H1 (cell line): ENCODE measurements around the gene MATN4.

Experiments
- BCL11A ChIP-seq, 2 experiments: IDR thresholded peaks; one replicate each; pipeline ENCODE4 v1.6.1; 2011; ENCODE audit warnings: low read depth in 2 of 2, low read length in 2 of 2, mild to moderate bottlenecking in 2 of 2
- CHD2 ChIP-seq: IDR thresholded peaks from 2 replicates; pipeline ENCODE4 v1.6.1; 2012; ENCODE audit warnings: low read length, improper control_type of control experiment
- CTCF ChIP-seq, 3 experiments: IDR thresholded peaks; 1 replicate in 2 of 3; 2 replicates in 1 of 3; pipeline versions ENCODE4 v1.5.1 to v1.6.1; 2011; ENCODE audit warnings: low read length in 3 of 3, mild to moderate bottlenecking in 3 of 3, inconsistent platforms in 2 of 3, low read depth in 1 of 3, moderate library complexity in 1 of 3; ENCODE audit not compliant: insufficient read depth in 1 of 3; ENCODE audit errors: control extremely low read depth in 1 of 3
- EP300 ChIP-seq, 2 experiments: IDR thresholded peaks; 1 replicate in 1 of 2; 2 replicates in 1 of 2; pipeline ENCODE4 v1.6.1; 2011 to 2012; ENCODE audit warnings: low read depth in 2 of 2, low read length in 2 of 2, mild to moderate bottlenecking in 2 of 2, borderline replicate concordance in 1 of 2, inconsistent platforms in 1 of 2, moderate library complexity in 1 of 2
- KDM1A ChIP-seq: fragments of 200-600, 300-600 bp; sonication (generic); IDR thresholded peaks from 2 replicates; pipeline ENCODE4 v1.7.1; 2016; ENCODE audit warnings: mild to moderate bottlenecking, low read length, borderline replicate concordance
- PHF8 ChIP-seq: fragments of 200-600 bp; sonication (generic); conservative IDR thresholded peaks from 2 replicates; pipeline ENCODE4 v1.7.1; 2012; ENCODE audit warnings: low read depth, mild to moderate bottlenecking, inconsistent platforms, low read length, moderate library complexity
- POLR2A ChIP-seq, 2 experiments: IDR thresholded peaks; 1 replicate in 1 of 2; 2 replicates in 1 of 2; pipeline ENCODE4 v1.6.1; 2011; ENCODE audit warnings: low read depth in 2 of 2, low read length in 2 of 2, mild to moderate bottlenecking in 2 of 2; ENCODE audit errors: control extremely low read depth in 1 of 2
- POLR2AphosphoS5 ChIP-seq: IDR thresholded peaks from 2 replicates; pipeline ENCODE4 v1.6.1; 2011; ENCODE audit warnings: low read depth, low read length
- TEAD4 ChIP-seq: IDR thresholded peaks from 2 replicates; pipeline ENCODE4 v1.6.1; 2012; ENCODE audit warnings: low read depth, low read length, inconsistent platforms, mixed read lengths
- TF ChIP-seq, protein P1 (sequence below): IDR thresholded peaks from 2 replicates; pipeline ENCODE4 v1.6.1; 2012; ENCODE audit warnings: low read length, inconsistent platforms

DNA sequence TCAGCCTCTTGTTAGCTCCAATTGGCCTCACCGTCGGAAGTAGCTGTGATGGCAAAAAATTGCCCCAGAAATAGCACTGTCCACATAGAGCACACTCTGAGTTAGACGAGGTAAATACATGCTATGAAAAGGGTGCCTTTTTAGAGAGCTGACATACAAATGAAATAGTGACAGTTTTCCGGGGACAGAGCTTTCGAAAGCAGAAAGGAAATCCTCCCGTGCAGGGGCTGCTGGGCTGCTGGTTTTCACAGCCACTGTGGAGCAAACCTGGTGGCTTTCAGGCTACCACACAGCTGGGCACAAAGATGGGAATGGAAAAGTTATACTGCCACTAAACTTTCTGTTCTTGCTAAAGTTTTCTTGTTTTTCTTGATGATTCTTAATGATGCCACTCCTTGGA is 62.0 kb downstream of the MATN4 start:
- TF ChIP-seq PHF8 (no peak), EP300 (IDR thresholded peaks at IDR 0.05; ENCODE audit: borderline replicate concordance in 1 of 2, low read depth in 2 of 2, low read length in 2 of 2) (no peak), POLR2AphosphoS5 (no peak), POLR2A (IDR thresholded peaks at IDR 0.05; ENCODE audit: control extremely low read depth in 1 of 2, low read depth in 2 of 2, low read length in 2 of 2) (no peak), BCL11A (IDR thresholded peaks at IDR 0.05; ENCODE audit: low read depth in 2 of 2, low read length in 2 of 2) (no peak), TEAD4 (no peak), CHD2 (no peak), CTCF (IDR thresholded peaks at IDR 0.05; ENCODE audit: control extremely low read depth in 1 of 3, insufficient read depth in 1 of 3, low read depth in 1 of 3, low read length in 3 of 3) (no peak), KDM1A (no peak)
- TF ChIP-seq, protein P1, sequence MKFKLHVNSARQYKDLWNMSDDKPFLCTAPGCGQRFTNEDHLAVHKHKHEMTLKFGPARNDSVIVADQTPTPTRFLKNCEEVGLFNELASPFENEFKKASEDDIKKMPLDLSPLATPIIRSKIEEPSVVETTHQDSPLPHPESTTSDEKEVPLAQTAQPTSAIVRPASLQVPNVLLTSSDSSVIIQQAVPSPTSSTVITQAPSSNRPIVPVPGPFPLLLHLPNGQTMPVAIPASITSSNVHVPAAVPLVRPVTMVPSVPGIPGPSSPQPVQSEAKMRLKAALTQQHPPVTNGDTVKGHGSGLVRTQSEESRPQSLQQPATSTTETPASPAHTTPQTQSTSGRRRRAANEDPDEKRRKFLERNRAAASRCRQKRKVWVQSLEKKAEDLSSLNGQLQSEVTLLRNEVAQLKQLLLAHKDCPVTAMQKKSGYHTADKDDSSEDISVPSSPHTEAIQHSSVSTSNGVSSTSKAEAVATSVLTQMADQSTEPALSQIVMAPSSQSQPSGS = no peak
